GM19455 (cell line): Measurements from ENCODE around the gene GALNT15.

Experiments
- ATAC-seq: cut with Tn5 transposase; IDR thresholded peaks from one replicate; pipeline ENCODE4 v1.9.1; 2021; ENCODE audit not compliant: unreplicated experiment

Gene GALNT15

DNA sequence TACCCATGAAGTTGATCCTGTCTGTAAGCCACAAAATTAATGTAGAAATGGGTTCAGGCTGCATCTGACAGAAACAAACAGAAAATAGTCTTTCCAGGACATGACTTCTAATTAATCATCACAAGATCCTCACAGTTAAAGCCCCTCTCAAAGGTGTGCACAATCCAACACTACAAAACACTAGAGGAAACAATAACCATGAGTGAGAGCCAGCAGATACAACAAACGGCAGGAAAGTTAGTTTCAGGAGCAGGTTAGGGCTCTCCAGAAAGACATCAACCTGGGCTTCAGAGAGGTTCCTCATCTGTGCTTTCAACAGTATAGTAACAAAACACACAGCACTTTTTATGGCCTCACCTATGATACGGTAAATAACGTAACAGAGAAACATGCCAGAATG lies 47.5 kb downstream of the GALNT15 start:
- ATAC-seq: no peak

GRCh38 chr3:16222547-16222946 lies 48.1 kb downstream of the GALNT15 start:
- no peak for ATAC-seq

GRCh38 chr3:16224325-16224724 lies 49.8 kb downstream of the GALNT15 start:
- ATAC-seq: no peak

DNA sequence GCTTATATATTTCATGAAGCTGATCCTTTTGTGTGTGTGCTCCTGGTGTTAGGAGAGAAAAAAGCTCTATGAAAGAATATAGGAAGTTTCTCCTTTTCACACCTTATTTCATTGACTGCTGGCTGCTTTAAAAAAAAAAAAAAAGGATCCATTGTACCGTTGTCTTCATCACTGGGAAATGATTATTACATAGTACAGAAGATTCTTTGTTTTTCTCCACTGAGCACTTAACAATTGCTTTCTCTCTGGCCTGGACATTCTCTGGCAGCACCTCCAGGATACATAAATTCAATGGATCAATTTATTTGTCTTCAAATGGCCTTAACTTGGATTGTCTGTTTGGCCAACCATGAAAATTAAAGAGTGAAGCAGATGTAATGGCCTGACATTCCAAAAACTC lies 53.1 kb downstream of the GALNT15 start:
- ATAC-seq: no peak

- no peak for ATAC-seq
These were observed 55.2 kb downstream of the GALNT15 start for GRCh38 chr3:16229681-16230080.

- no peak for ATAC-seq
These were observed 57.5 kb downstream of the GALNT15 start for GRCh38 chr3:16231983-16232382.

DNA sequence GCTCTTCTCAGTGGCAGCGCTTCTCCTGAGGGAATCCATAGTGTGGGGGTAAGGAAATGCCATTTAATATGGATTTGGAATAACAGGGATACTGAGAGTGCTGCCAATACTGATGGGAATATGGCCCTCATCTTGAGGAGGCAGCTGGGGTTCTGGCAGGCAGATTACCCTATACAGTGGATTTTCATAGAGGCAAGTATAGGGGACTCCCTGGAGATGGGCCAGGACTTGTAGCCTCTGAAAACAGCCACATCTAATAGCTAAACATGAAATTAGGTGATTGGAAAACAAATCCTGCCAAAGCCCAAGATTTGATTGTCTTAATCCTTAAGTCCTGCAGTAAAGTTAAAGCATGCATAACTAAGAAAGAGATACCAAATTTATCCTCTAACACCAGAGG lies 59.3 kb downstream of the GALNT15 start:
- no peak for ATAC-seq

DNA sequence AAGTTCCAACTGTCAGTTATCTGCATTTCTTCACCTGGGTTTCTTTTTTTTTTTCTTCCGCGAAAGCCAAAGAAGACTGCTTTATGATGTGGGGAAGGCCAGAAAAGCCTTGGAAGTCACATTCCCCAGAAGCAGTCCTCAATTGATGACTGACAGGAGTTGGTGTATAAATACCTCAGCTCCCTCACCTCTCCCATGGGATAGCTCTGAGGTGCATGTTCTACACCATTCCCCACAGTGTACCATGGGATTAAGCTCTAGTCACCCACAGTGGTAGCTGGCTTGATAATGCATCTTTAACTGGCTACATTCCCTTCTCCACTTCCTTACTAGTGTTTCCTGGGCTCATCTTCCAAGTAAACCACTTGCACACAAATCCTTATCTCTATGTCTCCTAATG lies 59.8 kb downstream of the GALNT15 start:
- no peak for ATAC-seq

GRCh38 chr3:16236030-16236639 lies 61.7 kb downstream of the GALNT15 start:
- no peak for ATAC-seq

- ATAC-seq: no peak
These were observed 62.4 kb downstream of the GALNT15 start for GRCh38 chr3:16236856-16237393.

DNA sequence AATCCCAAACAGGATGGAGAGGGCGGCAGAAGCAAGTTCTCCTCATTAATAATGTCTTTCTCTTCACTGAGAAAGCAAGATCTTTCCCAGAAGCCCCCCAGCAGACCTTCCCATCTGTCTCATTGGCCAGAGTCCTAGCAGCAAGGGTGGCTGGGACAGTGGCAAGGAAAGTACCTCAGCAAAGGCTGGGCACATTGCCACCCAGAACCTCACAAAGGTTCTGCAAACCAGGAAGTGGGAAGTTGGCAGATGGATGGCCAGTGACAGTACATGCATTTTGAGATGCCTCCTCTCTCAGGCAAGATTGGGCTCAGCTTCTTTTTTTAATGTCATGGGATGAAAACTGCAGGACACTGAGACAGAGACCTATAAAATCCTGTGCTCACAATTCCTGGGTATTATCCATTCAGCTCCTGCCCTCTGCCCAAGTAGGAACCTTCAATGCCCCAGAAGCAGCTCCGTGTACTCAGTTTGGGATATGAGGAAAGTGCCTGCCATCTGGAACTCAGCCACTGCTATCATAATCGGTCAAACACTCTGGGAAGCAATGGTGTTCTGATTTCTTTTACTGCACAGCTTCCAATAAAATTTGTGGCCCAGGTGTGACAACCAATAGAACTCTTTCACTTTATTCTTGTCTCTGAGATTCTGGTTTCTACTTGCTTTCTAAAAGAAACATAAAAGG lies 64.7 kb downstream of the GALNT15 start:
- ATAC-seq: no peak

DNA sequence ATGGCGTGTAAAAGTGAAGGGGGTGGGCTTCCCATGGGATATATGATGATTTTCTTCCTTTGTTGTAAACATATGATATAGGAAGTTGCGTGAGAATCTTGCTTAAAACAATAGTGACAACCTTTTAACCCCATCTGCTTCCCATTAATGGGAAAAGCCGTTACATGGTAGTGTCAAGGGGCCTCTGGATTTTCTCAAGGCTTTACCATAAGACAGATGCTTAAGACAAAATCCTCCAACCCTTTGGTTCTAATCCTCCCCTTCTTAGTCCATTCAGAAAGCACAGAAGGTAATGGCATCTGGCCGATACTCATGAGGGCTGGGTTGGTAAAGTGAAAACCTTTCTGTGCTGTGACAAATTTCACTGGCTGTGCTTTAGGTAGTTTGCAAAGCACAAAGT lies 65.3 kb downstream of the GALNT15 start:
- no peak for ATAC-seq

GRCh38 chr3:16240229-16241023 lies 65.9 kb downstream of the GALNT15 start:
- ATAC-seq: no peak

- ATAC-seq: no peak
These were observed 66.7 kb downstream of the GALNT15 start for GRCh38 chr3:16241225-16241624.

DNA sequence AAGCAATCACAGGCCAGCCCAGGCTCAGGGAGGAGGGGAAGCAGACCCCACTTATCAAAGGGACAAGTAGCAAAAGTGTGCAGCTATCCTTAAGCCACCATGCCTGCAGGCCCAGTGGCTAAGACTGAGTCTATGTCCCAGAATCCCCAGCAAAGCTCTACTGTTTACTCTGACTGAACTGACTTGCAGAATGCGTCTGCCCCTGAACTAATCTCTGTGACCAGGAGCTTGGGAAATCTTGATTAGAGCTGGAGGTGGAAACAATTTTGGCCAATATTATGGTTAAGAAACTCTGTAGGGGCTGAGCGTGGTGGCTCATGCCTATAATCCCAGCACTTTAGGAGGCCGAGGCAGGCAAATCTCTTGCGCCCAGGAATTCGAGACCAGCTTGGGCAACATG lies 67.7 kb downstream of the GALNT15 start:
- ATAC-seq: no peak

GRCh38 chr3:16243706-16244490 lies 69.4 kb downstream of the GALNT15 start:
- ATAC-seq: no peak

DNA sequence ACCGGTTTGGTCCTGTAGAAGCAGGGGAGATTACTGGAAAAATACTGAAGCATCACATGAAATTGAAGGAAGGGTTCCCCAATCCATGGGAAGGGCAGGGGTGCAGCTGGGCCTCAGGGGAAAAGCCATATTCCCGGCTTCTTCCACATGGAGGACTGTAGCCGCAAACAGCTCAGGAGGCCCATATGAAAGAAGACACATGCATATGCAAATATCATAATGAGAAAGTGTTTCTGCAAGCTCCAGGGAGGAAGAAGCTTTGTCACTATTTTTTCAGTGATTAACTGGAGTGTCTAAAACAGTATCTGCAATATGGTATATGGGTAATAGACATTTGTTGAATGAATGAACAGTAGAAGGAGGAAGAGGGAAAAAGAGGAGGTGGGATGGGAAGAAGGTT lies 71.1 kb downstream of the GALNT15 start:
- no peak for ATAC-seq

- peak; percentile 91 for ATAC-seq
These were observed 73.0 kb downstream of the GALNT15 start for GRCh38 chr3:16247282-16248061.

DNA sequence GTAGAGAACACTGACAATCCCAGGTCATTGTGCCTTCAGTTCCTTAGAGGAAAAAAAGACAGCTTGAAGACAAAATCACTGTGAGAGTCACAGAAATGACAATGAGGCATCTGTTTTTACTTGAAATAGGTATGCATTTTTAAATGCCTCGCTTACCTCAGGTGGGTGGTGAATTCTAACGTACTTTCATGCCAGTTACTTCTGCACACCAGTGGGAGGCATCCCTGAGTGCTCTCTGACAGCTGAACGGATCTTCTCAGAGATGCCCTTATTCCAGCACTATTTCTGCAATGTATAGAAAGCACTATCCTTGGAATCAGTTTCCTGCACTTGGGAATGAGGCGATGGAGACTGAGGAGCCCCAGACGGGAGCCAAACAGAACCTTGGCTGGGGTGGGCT lies 74.1 kb downstream of the GALNT15 start:
- no peak for ATAC-seq

GRCh38 chr3:16249336-16249735 lies 74.9 kb downstream of the GALNT15 start:
- no peak for ATAC-seq
